SK-N-SH (cell line): Measurements from ENCODE around the gene CHST1. TPM values are rescaled to one million over a fixed set of nuclear protein-coding genes. Genes with fewer than 3 reads are reported as not detected.

Experiments
- CTCF ChIA-PET: fragments of 300-600, 350-600 bp; formaldehyde crosslinking; extraction: SDS; loops from one replicate; lab custom pipeline; 2021; lab: Yijun Ruan, JAX
- POLR2A ChIA-PET: fragments of 350-600 bp; sonication (Branson Sonifier 250); formaldehyde crosslinking; extraction: SDS; loops from one replicate; lab custom pipeline; 2020; ENCODE audit warnings: antibody characterized with exemption, inconsistent platforms; lab: Yijun Ruan, JAX
- DNase-seq: peaks from one replicate; pipeline ENCODE4 v3.0.0; 2012
- H2AFZ ChIP-seq: fragments of 200-600 bp; sonication (generic); 2 replicates; pipeline ENCODE4 v1.8.1; 2016; ENCODE audit warnings: antibody characterized with exemption, mild to moderate bottlenecking, low read depth
- H3F3A ChIP-seq: fragments of 200-600 bp; sonication (generic); replicated peaks from 2 replicates; pipeline ENCODE3; 2016; ENCODE audit warnings: antibody characterized with exemption, mild to moderate bottlenecking; ENCODE audit not compliant: insufficient read depth
- H3K27ac ChIP-seq, 2 experiments: fragments of 200-500 bp in 1 of 2; fragments of 200-600 bp in 1 of 2; sonication (Bioruptor generic) in 1 of 2; sonication (generic), shearing (Covaris generic) in 1 of 2; 2 replicates each; pipeline versions ENCODE4 v1.5.1 to v1.6.1; 2014 to 2016; ENCODE audit warnings: low read depth in 2 of 2, inconsistent platforms in 1 of 2, low read length in 1 of 2, mild to moderate bottlenecking in 1 of 2, mixed read lengths in 1 of 2
- H3K27me3 ChIP-seq: fragments of 200-600 bp; sonication (generic), shearing (Covaris generic); 2 replicates; pipeline ENCODE4 v1.6.1; 2016; ENCODE audit warnings: mixed run types; ENCODE audit not compliant: insufficient read depth
- H3K36me3 ChIP-seq, 2 experiments: fragments of 200-500 bp in 1 of 2; fragments of 200-600 bp in 1 of 2; sonication (Bioruptor generic) in 1 of 2; sonication (generic) in 1 of 2; replicated peaks in 1 of 2; 2 replicates each; pipeline versions ENCODE3 to v1.5.1; 2014 to 2016; ENCODE audit warnings: low read length in 1 of 2, mild to moderate bottlenecking in 1 of 2; ENCODE audit not compliant: insufficient read depth in 2 of 2, control insufficient read depth in 1 of 2
- H3K4me1 ChIP-seq, 2 experiments: fragments of 200-500 bp in 1 of 2; fragments of 200-600 bp in 1 of 2; sonication (Bioruptor generic) in 1 of 2; sonication (generic), shearing (Covaris generic) in 1 of 2; 2 replicates each; pipeline versions ENCODE4 v1.5.1 to v1.6.1; 2014 to 2016; ENCODE audit warnings: low read depth in 1 of 2, low read length in 1 of 2, mixed run types in 1 of 2; ENCODE audit not compliant: insufficient read depth in 2 of 2, control insufficient read depth in 1 of 2
- H3K4me2 ChIP-seq: fragments of 200-600 bp; sonication (generic), shearing (Covaris generic); 2 replicates; pipeline ENCODE4 v1.6.1; 2017; ENCODE audit warnings: mixed run types
- H3K4me3 ChIP-seq, 2 experiments: fragments of 200-500 bp in 1 of 2; fragments of 200-600 bp in 1 of 2; sonication (Bioruptor generic) in 1 of 2; sonication (generic), shearing (Covaris generic) in 1 of 2; 2 replicates each; pipeline versions ENCODE4 v1.5.1 to v1.8.1; 2014 to 2016; ENCODE audit warnings: low read depth in 2 of 2, inconsistent platforms in 1 of 2, low read length in 1 of 2, mild to moderate bottlenecking in 1 of 2, mixed read lengths in 1 of 2, moderate library complexity in 1 of 2
- H3K79me2 ChIP-seq: fragments of 200-600 bp; sonication (generic); 2 replicates; pipeline ENCODE4 v1.8.1; 2017; ENCODE audit warnings: mild to moderate bottlenecking; ENCODE audit not compliant: insufficient read depth
- H3K9ac ChIP-seq: fragments of 200-600 bp; sonication (generic); 2 replicates; pipeline ENCODE4 v1.6.1; 2017; ENCODE audit warnings: mixed run types
- H3K9me2 ChIP-seq: fragments of 200-600 bp; sonication (generic); 2 replicates; pipeline ENCODE4 v1.6.1; 2017; ENCODE audit warnings: mixed run types
- H3K9me3 ChIP-seq: fragments of 200-600 bp; sonication (generic); 2 replicates; pipeline ENCODE4 v1.6.1; 2017; ENCODE audit warnings: mixed run types, mild to moderate bottlenecking, moderate library complexity
- H4K20me1 ChIP-seq: fragments of 200-600 bp; sonication (generic); 2 replicates; pipeline ENCODE4 v1.6.1; 2017; ENCODE audit warnings: mild to moderate bottlenecking, mixed run types; ENCODE audit not compliant: insufficient read depth
- ELF1 ChIP-seq: IDR thresholded peaks from 2 replicates; pipeline ENCODE4 v1.4.0; 2012
- FOSL2 ChIP-seq: IDR thresholded peaks from 2 replicates; pipeline ENCODE4 v1.4.0; 2012; ENCODE audit warnings: low read depth, mild to moderate bottlenecking, moderate library complexity, borderline replicate concordance
- FOXM1 ChIP-seq: IDR thresholded peaks from 2 replicates; pipeline ENCODE4 v1.4.0; 2012; ENCODE audit warnings: low read depth, mild to moderate bottlenecking
- GATA2 ChIP-seq: sonication (generic); formaldehyde crosslinking; IDR thresholded peaks from 2 replicates; pipeline ENCODE4 v1.5.0; 2020; ENCODE audit warnings: mild to moderate bottlenecking, missing genetic modification reagents
- JUND ChIP-seq: IDR thresholded peaks from 2 replicates; pipeline ENCODE4 v1.4.0; 2012
- MAX ChIP-seq: IDR thresholded peaks from 2 replicates; pipeline ENCODE4 v1.4.0; 2012; ENCODE audit warnings: low read depth
- NFIC ChIP-seq: IDR thresholded peaks from 2 replicates; pipeline ENCODE4 v1.4.0; 2012; ENCODE audit warnings: borderline replicate concordance
- POLR2AphosphoS5 ChIP-seq: IDR thresholded peaks from 2 replicates; pipeline ENCODE4 v1.6.1; 2012; ENCODE audit warnings: low read depth, low read length
- RAD21 ChIP-seq: IDR thresholded peaks from 2 replicates; pipeline ENCODE4 v1.6.1; 2012; ENCODE audit warnings: mild to moderate bottlenecking, low read length
- RCOR1 ChIP-seq: fragments of 150-350 bp; IDR thresholded peaks from 2 replicates; pipeline ENCODE4 v1.6.1; 2017; ENCODE audit warnings: antibody characterized with exemption, low read length
- RFX5 ChIP-seq: IDR thresholded peaks from 2 replicates; pipeline ENCODE4 v1.6.1; 2012; ENCODE audit warnings: mild to moderate bottlenecking, improper control_type of control experiment, low read length
- RXRA ChIP-seq: IDR thresholded peaks from 2 replicates; pipeline ENCODE4 v1.4.0; 2012; ENCODE audit warnings: low read depth, mild to moderate bottlenecking, borderline replicate concordance
- SMC3 ChIP-seq: IDR thresholded peaks from 2 replicates; pipeline ENCODE4 v1.6.1; 2012; ENCODE audit warnings: low read depth, low read length, improper control_type of control experiment
- TEAD4 ChIP-seq: IDR thresholded peaks from 2 replicates; pipeline ENCODE4 v1.4.0; 2012; ENCODE audit warnings: mild to moderate bottlenecking, borderline replicate concordance; ENCODE audit not compliant: insufficient read depth
- ZBTB33 ChIP-seq: IDR thresholded peaks from 2 replicates; pipeline ENCODE4 v1.4.0; 2012; ENCODE audit warnings: low read depth, borderline replicate concordance
- WGBS: methylation state at CpG from one replicate; pipeline ENCODE4 v1.1.6; 2017; ENCODE audit warnings: low lambda C conversion rate; 5-methylcytosine and 5-hydroxymethylcytosine counted together
- polyA plus RNA-seq, 3 experiments: library from polyadenylated mRNA; depleted of rRNA; stranded (reverse); fragments of >200 nt; gene quantifications; 2 replicates each; pipeline ENCODE4 v1.2.3, GENCODE V29; 2012

Gene CHST1
- polyA plus RNA-seq, 1 of the 3 experiments (the other 2 are of a cell fraction), result 4.9 TPM

- Histone ChIP-seq H3K79me2 (no peaks in the 10 kb centered on the region), H3K4me2 (peak overlapping the region; percentile 83), H3K9me3 (no peaks in the 10 kb centered on the region), H2AFZ (peak overlapping the region; percentile 83), H3K4me1 (peaks cover 52 to 63% of the 10 kb centered on the region in 2 experiments; a peak in 3 of 4 replicates), H4K20me1 (no peaks in the 10 kb centered on the region), H3K36me3 (no peaks in the 10 kb centered on the region), H3K4me3 (0 out of 4 replicates have a peak overlapping the region, but pooled peaks of 1 of the 2 experiments have one; percentile 40), H3K9ac (peak overlapping the region; percentile 56; the same call in 1 of the 2 replicates), H3K27me3 (no peaks in the 10 kb centered on the region), H3K27ac (peak overlapping the region in 1 of 2 experiments; percentile 83; a peak in 2 of 4 replicates), H3K9me2 (no peaks in the 10 kb centered on the region), H3F3A (no peaks in the 10 kb centered on the region)
- WGBS, result 57% methylated on average over 9 of the region's 15 CpGs
- TF ChIP-seq RCOR1 (no peak), POLR2AphosphoS5 (no peak), MAX (no peak), FOSL2 (no peak), JUND (no peak), RAD21 (no peak), NFIC (no peak), TEAD4 (no peak), FOXM1 (no peak), GATA2 (CRISPR knock-in tag) (no peak), ELF1 (no peak), SMC3 (no peak), ZBTB33 (no peak), RXRA (no peak), RFX5 (no peak)
- no peak for DNase-seq
- POLR2A ChIA-PET, result no interaction called here
- CTCF ChIA-PET, result interaction anchor here (1.2 to 15.3 kb wide), 4 partner anchors 14 to 286 kb away, joined by 6 to 302 read pairs (median 18); no protein-coding TSS in a partner anchor
These were observed 6.2 kb downstream of the CHST1 start for GRCh38 chr11:45659031-45659817.
